Measurements from ENCODE around the gene HRNR. TPM values are rescaled to one million over a fixed set of nuclear protein-coding genes. Genes with fewer than 3 reads are reported as not detected.
A peak's percentile ranks its signal among the peaks of the same experiment; 100 is the strongest.
"Not testable (repeated sequence)": the region's sequence is repeated elsewhere in the genome, so short reads cannot be mapped to it uniquely, and the experiment has no call there.

HRNR gene
- polyA plus RNA-seq, 3 donors, result not detected

DNA sequence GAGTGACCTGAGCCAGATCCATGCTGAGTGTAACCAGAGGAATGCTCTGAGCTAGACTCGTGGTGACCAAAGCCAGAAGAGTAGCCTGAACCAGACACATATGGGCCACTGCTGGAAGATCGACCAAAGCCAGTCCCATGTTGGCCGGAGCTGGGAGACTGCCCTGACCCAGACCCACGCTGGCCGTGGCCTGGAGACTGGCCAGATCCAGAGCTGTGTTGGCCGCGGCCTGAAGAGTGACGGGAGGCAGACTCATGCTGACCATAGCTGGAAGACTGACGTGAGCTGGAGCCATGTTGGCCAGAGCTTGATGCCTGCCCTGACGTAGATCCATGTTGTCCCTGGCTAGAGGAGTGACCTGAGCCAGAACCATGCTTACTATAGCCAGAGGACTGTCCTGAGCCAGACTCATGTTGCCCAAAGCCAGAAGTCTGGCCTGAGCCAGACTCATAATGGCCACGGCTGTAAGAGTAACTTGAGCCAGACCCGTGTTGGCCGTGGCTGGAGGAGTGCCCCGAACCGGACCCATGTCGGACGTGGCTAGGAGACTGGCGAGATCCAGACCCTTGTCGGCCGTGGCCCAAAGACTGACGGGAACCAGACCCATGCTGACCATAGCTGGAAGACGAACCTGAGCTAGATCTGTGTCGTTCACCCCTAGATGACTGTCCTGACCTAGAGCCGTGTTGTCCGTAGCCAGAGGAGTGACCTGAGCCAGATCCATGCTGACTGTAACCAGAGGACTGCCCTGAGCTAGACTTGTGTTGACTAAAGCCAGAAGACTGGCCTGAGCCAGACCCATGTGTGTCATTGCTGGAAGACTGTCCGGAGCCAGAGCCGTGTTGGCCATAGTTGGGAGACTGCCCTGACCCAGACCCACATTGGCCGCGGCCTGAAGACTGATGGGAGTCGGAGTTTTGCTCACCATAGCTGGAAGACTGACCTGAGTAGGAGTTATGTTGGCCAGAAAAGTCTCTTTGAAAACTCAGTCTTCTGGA is 3.5 kb downstream of the HRNR start:
- TF ChIP-seq, protein P1, sequence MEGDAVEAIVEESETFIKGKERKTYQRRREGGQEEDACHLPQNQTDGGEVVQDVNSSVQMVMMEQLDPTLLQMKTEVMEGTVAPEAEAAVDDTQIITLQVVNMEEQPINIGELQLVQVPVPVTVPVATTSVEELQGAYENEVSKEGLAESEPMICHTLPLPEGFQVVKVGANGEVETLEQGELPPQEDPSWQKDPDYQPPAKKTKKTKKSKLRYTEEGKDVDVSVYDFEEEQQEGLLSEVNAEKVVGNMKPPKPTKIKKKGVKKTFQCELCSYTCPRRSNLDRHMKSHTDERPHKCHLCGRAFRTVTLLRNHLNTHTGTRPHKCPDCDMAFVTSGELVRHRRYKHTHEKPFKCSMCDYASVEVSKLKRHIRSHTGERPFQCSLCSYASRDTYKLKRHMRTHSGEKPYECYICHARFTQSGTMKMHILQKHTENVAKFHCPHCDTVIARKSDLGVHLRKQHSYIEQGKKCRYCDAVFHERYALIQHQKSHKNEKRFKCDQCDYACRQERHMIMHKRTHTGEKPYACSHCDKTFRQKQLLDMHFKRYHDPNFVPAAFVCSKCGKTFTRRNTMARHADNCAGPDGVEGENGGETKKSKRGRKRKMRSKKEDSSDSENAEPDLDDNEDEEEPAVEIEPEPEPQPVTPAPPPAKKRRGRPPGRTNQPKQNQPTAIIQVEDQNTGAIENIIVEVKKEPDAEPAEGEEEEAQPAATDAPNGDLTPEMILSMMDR (IDR thresholded peaks at IDR 0.05), result no peak
- Mint-ChIP-seq H3K36me3 (no peaks in the 10 kb centered on the region), H3K4me1 (no peaks in the 10 kb centered on the region), H3K4me3 (no peak overlapping the region), H3K27ac (peak overlapping the region in 1 of 7 donors; percentile 59), H3K27me3 (ENCODE audit: low read depth in 3 of 3) (peaks cover 0 to 2% (median 0%) of the 10 kb centered on the region in 3 donors), H3K9me3 (peaks cover 25 to 29% (median 28%) of the 10 kb centered on the region in 7 donors)
- no peaks in the 10 kb centered on the region for H3K27me3 ChIP-seq (ENCODE audit: control insufficient read depth in 2 of 2, insufficient read depth in 2 of 2, low read length in 2 of 2)
- WGBS (ENCODE audit: insufficient coverage), result 91% methylated on average over 27 of the region's 30 CpGs
- H3K4me1 ChIP-seq (ENCODE audit: control insufficient read depth in 1 of 2, insufficient read depth in 2 of 2, low read length in 2 of 2), result no peaks in the 10 kb centered on the region
- intact Hi-C loops (cut with micrococcal nuclease), result no loop called here
- H3K4me2 ChIP-seq (replicated peaks; ENCODE audit: extremely low read depth, low read length, poor library complexity, severe bottlenecking), result no peak overlapping the region
- DNase-seq, result no peak
- H4K20me1 ChIP-seq (ENCODE audit: insufficient read depth, low read length), result no peaks in the 10 kb centered on the region
- no peaks in the 10 kb centered on the region for H3K79me2 ChIP-seq (ENCODE audit: insufficient read depth, low read length)
- no peak overlapping the region for H3K27ac ChIP-seq (ENCODE audit: low read depth in 1 of 2, low read length in 2 of 2)
- H3K9ac ChIP-seq (ENCODE audit: insufficient read depth, low read length, poor library complexity, severe bottlenecking), result no peak overlapping the region
- H3K36me3 ChIP-seq (replicated peaks in 1 of 2; ENCODE audit: control insufficient read depth in 1 of 2, insufficient read depth in 2 of 2, low read length in 2 of 2), result no peaks in the 10 kb centered on the region
- no peak overlapping the region for H3K4me3 ChIP-seq (replicated peaks in 1 of 3; ENCODE audit: low read depth in 2 of 3, low read length in 3 of 3)
- H3K9me3 ChIP-seq (replicated peaks in 1 of 2; ENCODE audit: control insufficient read depth in 1 of 2, insufficient read depth in 1 of 2, low read length in 2 of 2), result peaks cover 20 to 35% of the 10 kb centered on the region in 2 donors
- H2AFZ ChIP-seq (ENCODE audit: insufficient read depth, low read depth, low read length, poor library complexity, severe bottlenecking), result no peak overlapping the region

DNA sequence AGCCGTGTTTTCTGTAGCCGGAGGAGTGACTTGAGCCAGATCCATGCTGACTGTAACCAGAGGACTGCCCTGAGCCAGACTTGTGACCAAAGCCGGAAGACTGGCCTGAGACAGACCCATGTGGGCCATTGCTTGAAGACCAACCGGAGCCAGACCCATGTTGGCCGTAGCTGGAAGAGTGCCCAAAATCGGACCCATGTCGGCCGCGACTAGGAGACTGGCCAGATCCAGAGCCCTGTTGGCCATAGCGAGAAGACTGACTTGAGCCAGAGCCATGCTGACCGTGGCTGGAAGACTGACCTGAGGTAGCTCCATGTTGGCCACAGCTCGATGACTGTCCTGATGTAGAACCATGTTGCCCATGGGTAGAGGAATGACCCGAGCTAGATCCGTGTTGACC is 4.6 kb downstream of the HRNR start:
- H3K36me3 ChIP-seq (replicated peaks in 1 of 2; ENCODE audit: control insufficient read depth in 1 of 2, insufficient read depth in 2 of 2, low read length in 2 of 2); H3K27ac Mint-ChIP-seq; H2AFZ ChIP-seq (ENCODE audit: insufficient read depth, low read depth, low read length, poor library complexity, severe bottlenecking); H3K4me3 Mint-ChIP-seq; H3K4me3 ChIP-seq (replicated peaks in 1 of 3; ENCODE audit: low read depth in 2 of 3, low read length in 3 of 3); H3K9ac ChIP-seq (ENCODE audit: insufficient read depth, low read length, poor library complexity, severe bottlenecking); DNase-seq; H4K20me1 ChIP-seq (ENCODE audit: insufficient read depth, low read length); H3K27me3 ChIP-seq (ENCODE audit: control insufficient read depth in 2 of 2, insufficient read depth in 2 of 2, low read length in 2 of 2); H3K4me2 ChIP-seq (replicated peaks; ENCODE audit: extremely low read depth, low read length, poor library complexity, severe bottlenecking); H3K27me3 Mint-ChIP-seq (ENCODE audit: low read depth in 3 of 3); H3K4me1 Mint-ChIP-seq; H3K36me3 Mint-ChIP-seq; H3K79me2 ChIP-seq (ENCODE audit: insufficient read depth, low read length); intact Hi-C loops (cut with micrococcal nuclease); H3K27ac ChIP-seq (ENCODE audit: low read depth in 1 of 2, low read length in 2 of 2); H3K4me1 ChIP-seq (ENCODE audit: control insufficient read depth in 1 of 2, insufficient read depth in 2 of 2, low read length in 2 of 2): not testable (repeated sequence)
- H3K9me3 ChIP-seq (replicated peaks in 1 of 2; ENCODE audit: control insufficient read depth in 1 of 2, insufficient read depth in 1 of 2, low read length in 2 of 2), result peaks cover 20 to 42% of the 10 kb centered on the region in 2 donors
- WGBS (ENCODE audit: insufficient coverage), result 83% methylated on average over 14 of the region's 14 CpGs
- peaks cover 25 to 31% (median 29%) of the 10 kb centered on the region in 7 donors for H3K9me3 Mint-ChIP-seq
